ENCODE measurements around the gene GPX6.

GPX6 gene

DNA sequence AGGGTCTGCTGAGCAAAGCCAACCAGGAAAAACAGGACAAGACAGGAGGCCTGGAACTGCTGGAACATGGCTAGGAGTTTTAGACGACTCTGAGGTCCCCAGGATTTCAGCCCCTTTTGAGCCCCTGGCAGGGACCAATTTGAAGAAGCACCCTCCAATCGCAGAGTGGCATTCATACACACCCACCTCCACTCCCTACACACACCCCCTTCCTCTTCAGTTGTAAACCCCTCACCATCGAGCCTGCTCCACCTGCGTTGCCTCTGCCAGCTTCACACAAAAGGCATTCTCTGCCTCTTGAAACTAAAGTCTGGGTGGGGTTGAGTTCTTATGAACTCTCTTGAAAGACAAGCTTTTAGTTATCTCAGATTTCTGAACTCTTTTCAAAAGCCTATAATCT lies at the start of gene GPX6:
TSS of gene GPX6 (minus strand) at position 118 of the 400 bp plus-strand sequence. CDS start at position 68, 50 bp downstream.
- Histone ChIP-seq H3K36me3 (replicated peaks; ENCODE audit: low read depth, low read length) (no peaks in the 10 kb centered on the region), H4K20me1 (ENCODE audit: insufficient read depth, low read length) (no peaks in the 10 kb centered on the region), H3K4me1 (ENCODE audit: low read length) (no peaks in the 10 kb centered on the region), H3K27ac (ENCODE audit: low read length) (no peak within 1 kb of the TSS), H3K4me2 (ENCODE audit: low read length) (no peak within 1 kb of the TSS), H3K9me3 (ENCODE audit: insufficient read depth, low read length) (no peaks in the 10 kb centered on the region), H2AFZ (ENCODE audit: low read depth, low read length) (no peak within 1 kb of the TSS), H3K79me2 (ENCODE audit: low read length) (no peaks in the 10 kb centered on the region), H3K27me3 (ENCODE audit: low read depth, low read length) (peaks cover 10% of the 10 kb centered on the region; the same call in 1 of the 2 replicates), H3K4me3 (ENCODE audit: low read length) (no peak within 1 kb of the TSS), H3K9ac (ENCODE audit: low read length) (no peak within 1 kb of the TSS)
- TF ChIP-seq CTCF (IDR thresholded peaks at IDR 0.05; ENCODE audit: low read depth, low read length) (no peak), EZH2phosphoT487 (IDR thresholded peaks at IDR 0.05; ENCODE audit: low read depth) (no peak)

DNA sequence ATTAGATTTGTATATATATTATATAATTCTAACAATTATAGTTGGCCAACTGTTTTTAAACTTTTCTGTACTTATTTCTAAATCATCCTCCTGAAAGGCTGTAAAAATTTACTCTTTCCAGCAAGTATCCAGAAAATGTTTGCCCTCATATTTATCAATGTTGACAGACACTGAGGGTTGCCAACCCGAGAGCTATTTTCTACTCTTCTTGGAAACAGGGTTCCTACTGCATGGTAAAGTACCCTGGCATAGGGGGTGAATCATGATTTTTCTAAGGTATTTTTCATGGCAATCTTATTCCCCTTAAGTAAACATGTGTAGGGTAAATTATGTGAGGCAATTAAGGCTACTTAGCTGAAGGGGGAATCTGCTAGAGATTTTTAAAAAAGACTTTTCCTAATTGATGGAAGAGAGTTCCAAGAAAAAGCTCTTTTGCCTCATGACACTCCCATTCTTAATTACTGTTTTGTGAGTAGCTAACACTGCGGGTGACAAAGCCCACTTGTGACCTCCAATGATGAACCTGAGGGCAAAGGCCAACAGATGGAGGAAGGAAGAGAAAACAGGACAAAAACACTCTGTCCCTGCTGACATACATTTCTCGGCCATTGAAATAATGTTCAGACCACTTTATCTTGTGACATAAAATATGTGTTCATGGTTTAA lies 48.0 kb upstream of the GPX6 start:
- no peak overlapping the region for H3K9ac ChIP-seq (ENCODE audit: low read length)
- no peak for TF ChIP-seq CTCF (IDR thresholded peaks at IDR 0.05; ENCODE audit: low read depth, low read length)
- TF ChIP-seq EZH2phosphoT487 (IDR thresholded peaks at IDR 0.05; ENCODE audit: low read depth), result no peak
- no peak overlapping the region for H3K4me3 ChIP-seq (ENCODE audit: low read length)
- no peaks in the 10 kb centered on the region for H3K36me3 ChIP-seq (replicated peaks; ENCODE audit: low read depth, low read length)
- no peak overlapping the region for H3K27ac ChIP-seq (ENCODE audit: low read length)
- H4K20me1 ChIP-seq (ENCODE audit: insufficient read depth, low read length), result no peaks in the 10 kb centered on the region
- no peaks in the 10 kb centered on the region for H3K79me2 ChIP-seq (ENCODE audit: low read length)
- H3K4me1 ChIP-seq (ENCODE audit: low read length), result peaks cover 14% of the 10 kb centered on the region
- no peaks in the 10 kb centered on the region for H3K9me3 ChIP-seq (ENCODE audit: insufficient read depth, low read length)
- H2AFZ ChIP-seq (ENCODE audit: low read depth, low read length), result no peak overlapping the region
- H3K4me2 ChIP-seq (ENCODE audit: low read length), result no peak overlapping the region
- peaks cover 3% of the 10 kb centered on the region; the same call in 1 of the 2 replicates for H3K27me3 ChIP-seq (ENCODE audit: low read depth, low read length)

- Histone ChIP-seq H3K9me3 (ENCODE audit: insufficient read depth, low read length) (no peaks in the 10 kb centered on the region), H4K20me1 (ENCODE audit: insufficient read depth, low read length) (no peaks in the 10 kb centered on the region), H3K27ac (ENCODE audit: low read length) (no peak overlapping the region), H3K4me2 (ENCODE audit: low read length) (no peak overlapping the region), H3K4me1 (ENCODE audit: low read length) (no peaks in the 10 kb centered on the region), H3K9ac (ENCODE audit: low read length) (no peak overlapping the region), H3K36me3 (replicated peaks; ENCODE audit: low read depth, low read length) (no peaks in the 10 kb centered on the region), H3K27me3 (ENCODE audit: low read depth, low read length) (peaks cover 3% of the 10 kb centered on the region; the same call in 1 of the 2 replicates), H3K4me3 (ENCODE audit: low read length) (no peak overlapping the region), H3K79me2 (ENCODE audit: low read length) (no peaks in the 10 kb centered on the region), H2AFZ (ENCODE audit: low read depth, low read length) (no peak overlapping the region)
- TF ChIP-seq CTCF (IDR thresholded peaks at IDR 0.05; ENCODE audit: low read depth, low read length), result no peak
- no peak for TF ChIP-seq EZH2phosphoT487 (IDR thresholded peaks at IDR 0.05; ENCODE audit: low read depth)
Observed at GRCh38 chr6:28558629-28559028, 43.0 kb upstream of the GPX6 start.

DNA sequence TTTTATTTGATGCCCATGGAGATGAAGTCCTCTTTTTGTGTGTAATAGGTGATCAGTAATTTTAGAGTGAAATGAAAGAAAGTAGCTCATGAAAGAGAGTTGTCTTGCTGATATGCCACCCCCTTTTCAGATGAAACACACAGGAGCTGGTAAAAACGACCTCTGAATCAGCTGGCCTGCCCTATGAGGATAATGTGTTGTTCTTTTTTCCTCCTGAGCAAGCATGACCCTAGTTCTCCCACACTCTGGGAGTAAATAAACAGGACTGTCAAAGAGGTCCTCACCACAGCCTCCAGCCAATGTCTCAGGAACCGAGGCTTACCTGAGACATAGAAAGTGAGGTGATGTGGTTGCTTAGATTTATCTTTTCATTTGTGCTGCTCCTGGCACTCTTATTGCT lies 39.5 kb upstream of the GPX6 start:
- Histone ChIP-seq H3K9ac (ENCODE audit: low read length) (no peak overlapping the region), H3K4me1 (ENCODE audit: low read length) (no peaks in the 10 kb centered on the region), H3K27me3 (ENCODE audit: low read depth, low read length) (no peaks in the 10 kb centered on the region), H3K27ac (ENCODE audit: low read length) (no peak overlapping the region), H2AFZ (ENCODE audit: low read depth, low read length) (no peak overlapping the region), H3K36me3 (replicated peaks; ENCODE audit: low read depth, low read length) (no peaks in the 10 kb centered on the region), H3K4me2 (ENCODE audit: low read length) (no peak overlapping the region), H4K20me1 (ENCODE audit: insufficient read depth, low read length) (no peaks in the 10 kb centered on the region), H3K9me3 (ENCODE audit: insufficient read depth, low read length) (no peaks in the 10 kb centered on the region), H3K4me3 (ENCODE audit: low read length) (no peak overlapping the region), H3K79me2 (ENCODE audit: low read length) (no peaks in the 10 kb centered on the region)
- TF ChIP-seq CTCF (IDR thresholded peaks at IDR 0.05; ENCODE audit: low read depth, low read length) (no peak), EZH2phosphoT487 (IDR thresholded peaks at IDR 0.05; ENCODE audit: low read depth) (no peak)
